ENCODE measurements around the gene DCST2. TPM values are rescaled to one million over a fixed set of nuclear protein-coding genes. Genes with fewer than 3 reads are reported as not detected.
A peak's percentile ranks its signal among the peaks of the same experiment; 100 is the strongest.

DCST2 gene
- polyA plus RNA-seq, 3 donors, result 1.3 to 3.2 (median 2.1) TPM

DNA sequence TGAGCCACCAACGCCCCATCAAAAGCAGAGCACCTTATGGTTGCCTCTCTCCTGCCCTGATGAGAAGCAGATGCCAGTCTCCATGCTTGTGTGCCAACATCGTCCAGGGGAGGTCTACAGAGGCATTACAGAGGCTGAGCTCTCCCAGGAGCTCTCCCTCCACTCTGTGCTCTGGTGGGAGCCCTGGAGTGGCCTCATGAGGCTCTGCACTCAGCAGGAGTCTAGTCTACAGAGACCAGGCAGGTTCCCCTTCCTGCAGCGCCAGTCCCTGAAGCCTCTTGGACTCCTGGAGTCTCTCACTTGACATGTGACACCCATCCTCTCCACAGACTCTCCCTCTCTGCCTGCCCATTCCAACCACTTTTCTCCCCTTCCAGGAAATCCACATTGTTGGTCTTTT lies 3.5 kb upstream of the DCST2 start:
- DNase-seq (ENCODE audit: extremely low read depth in 1 of 11, low read depth in 9 of 11, low spot score in 4 of 11), result no peak

DNA sequence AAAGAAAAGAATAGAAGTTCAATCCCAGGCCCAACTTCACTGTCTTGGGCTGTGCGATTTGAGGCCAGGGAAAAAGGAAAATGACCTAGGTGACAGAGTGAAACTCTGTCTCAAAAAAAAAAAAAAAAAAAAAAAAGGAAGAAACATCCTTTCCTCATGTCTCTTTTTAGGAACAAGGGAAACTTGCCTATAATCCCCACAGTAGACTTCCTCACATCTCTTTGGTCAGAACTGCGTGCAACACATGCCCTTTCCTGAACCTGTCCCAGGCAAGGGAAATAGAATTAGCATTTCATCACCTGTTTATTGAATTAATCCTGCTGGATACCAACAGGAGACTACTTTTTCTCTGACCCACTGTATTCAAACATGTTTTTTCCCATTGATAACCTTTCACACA lies 2.4 kb upstream of the DCST2 start:
- DNase-seq (ENCODE audit: extremely low read depth in 1 of 11, low read depth in 9 of 11, low spot score in 4 of 11), result no peak

DNA sequence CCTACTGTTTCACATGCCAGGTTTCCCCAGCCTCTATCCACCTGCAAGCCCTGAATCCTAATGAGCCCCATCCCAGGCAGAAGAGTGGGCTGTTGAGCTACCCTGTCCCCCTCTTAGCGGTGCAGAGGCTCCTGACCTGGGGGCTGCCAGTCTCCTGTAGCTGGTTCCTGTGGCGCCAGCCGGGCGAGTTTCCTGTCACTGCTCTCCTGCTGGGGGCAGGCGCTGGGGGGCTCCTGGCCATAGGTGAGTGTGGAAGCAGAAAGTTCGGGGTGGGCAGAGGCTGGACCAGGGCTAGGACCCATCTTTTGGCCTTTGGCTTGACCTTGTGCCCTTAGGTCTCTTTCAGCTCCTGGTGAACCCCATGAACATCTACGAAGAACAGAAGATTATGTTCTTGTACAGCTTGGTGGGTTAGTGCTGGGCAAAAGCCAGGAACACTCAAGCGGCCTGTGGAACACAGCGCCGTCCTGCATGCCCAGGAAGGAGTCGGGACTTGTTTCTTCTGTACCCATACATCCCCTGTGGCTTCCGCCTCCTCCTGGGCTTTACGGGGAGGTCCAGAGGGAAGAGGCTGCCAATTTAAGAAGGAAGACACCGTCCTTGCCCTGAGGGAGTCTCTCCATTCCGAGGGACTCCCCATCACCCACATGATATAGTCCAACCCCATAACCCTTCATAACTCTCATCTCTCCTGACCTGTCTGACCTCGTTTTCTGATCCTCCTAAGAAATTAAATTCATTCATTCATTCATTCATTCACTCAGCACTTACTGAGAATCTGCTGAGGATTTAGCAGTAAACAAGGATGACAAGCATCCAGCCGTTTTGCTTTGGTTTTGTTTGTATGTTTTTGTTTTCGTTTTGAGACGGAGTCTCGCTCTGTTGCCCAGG lies 982 bp upstream of the DCST2 start:
- DNase-seq (ENCODE audit: extremely low read depth in 1 of 11, low read depth in 9 of 11, low spot score in 4 of 11), result no peak

DNA sequence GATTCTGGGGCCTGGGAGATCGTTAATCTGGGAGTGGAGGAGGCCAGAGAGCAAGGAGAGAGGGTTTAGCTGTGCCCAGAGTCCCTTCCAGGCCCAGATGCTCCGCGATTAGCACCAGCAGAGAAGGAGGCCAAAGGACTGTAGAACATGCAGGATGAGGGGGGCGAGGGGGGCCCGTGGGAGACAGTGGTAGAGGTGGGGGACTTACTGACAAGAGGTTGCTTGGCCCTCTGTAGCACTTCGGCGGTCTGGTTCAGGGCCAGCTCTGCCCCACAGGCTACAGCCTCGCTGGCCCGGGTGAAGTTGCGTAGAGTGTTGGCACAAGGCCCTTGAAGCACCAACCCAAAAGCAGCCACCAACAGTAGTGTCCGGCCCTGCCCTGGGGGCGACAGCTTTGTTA lies 695 bp downstream of the DCST2 start:
- DNase-seq (ENCODE audit: extremely low read depth in 1 of 11, low read depth in 9 of 11, low spot score in 4 of 11), result no peak

DNA sequence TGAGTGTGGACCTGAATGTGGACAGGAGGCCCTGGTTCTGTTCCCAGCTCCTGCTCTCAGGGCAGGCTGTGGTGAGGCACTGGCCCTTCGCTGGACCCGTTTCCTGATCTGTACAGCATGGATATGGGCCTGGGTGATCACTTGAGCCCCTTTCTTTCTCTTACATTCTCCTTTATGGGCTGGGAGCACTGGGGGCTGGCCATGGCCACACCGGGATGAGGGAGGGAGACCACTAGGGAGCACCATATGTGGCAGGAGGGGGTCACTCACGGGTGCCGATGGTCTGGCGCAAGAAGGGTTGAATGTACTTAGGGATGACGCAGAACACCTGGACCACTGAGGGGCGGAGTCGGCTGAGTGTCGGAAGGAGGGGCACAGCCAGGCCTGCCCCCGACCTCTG lies 2.7 kb downstream of the DCST2 start:
- DNase-seq (ENCODE audit: extremely low read depth in 1 of 11, low read depth in 9 of 11, low spot score in 4 of 11), result no peak

DNA sequence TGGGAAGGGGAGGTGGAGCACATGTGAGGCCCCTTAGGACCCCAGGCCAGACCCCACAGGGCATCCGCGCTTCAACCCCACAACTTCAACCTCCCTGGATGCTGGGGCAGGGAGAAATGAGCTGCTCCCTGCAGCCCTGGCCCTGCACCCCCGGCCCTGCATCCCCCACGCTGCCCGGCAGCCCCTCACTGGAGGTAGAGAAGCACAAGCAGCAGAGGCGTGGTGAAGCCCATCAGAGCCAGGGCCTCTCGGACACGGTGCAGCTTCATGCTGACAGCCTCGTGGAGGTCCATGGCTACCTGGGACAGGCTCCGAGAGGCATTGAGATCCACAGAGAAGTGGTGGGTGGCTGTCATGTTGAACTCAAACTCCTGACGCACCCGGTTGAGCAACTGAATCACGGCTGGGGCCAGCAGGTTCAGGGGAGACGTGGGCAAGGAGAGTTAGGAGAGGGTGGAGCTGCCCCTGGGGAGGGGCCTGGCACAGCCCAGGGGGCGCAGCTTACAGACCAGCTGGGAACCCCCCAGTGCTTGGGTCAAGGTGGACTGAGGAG lies 3.3 kb downstream of the DCST2 start:
- no peak for DNase-seq (ENCODE audit: extremely low read depth in 1 of 11, low read depth in 9 of 11, low spot score in 4 of 11)

DNA sequence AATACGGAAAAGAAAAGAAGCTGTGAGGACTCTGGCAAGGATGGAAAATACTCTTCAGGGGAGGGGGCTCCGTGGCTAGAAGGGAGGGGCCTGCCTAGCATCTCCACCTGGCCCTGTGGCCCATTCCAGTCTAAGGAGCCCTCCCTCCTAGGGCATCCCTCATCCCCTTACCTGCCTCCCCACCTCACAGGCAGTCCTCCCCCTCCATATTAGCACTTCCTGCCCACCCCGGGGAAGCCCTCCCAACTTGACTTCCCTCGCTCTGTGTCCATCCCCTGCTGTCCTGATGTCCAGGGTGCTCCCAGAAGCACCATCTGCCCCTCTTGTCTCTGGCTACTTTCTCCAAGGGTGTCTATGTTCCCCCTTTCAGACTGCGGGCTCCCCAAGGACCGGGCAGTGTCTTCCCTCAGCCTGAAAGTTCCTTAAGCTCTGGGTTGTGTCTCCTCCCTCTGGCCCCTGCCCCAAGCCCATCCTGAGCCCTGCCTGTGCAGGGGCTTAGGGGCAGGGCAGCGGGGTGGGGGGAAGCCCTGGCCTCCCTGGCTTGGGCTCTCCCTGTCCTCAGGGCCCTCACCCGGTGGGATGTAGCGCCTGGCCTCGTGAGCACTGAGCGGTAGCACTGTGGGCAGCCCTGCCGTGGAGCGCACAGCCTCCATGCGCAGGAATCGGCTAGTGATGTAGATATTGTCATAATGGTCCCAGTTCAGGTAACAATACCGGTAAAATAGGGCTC lies 3.9 kb downstream of the DCST2 start:
- no peak for DNase-seq (ENCODE audit: extremely low read depth in 1 of 11, low read depth in 9 of 11, low spot score in 4 of 11)

DNA sequence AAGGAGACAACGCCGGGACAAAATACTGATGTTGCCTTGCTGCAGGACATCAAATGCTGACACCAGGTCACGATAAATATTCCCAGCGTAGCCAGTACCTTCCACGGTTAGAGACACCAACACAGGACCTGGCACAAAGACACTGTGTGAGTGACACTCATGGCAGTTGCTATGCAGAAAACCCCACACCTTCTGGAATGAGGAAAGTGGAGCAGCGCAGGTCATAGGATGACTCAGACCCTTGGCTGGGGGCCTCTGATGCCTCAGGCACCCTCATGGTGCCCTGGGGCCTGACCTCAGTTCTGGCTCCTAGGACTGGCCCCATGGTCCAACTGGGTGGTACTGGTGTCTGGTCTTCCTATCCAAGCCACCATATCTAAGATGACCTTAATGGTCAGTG lies 7.0 kb downstream of the DCST2 start:
- no peak for DNase-seq (ENCODE audit: extremely low read depth in 1 of 11, low read depth in 9 of 11, low spot score in 4 of 11)

DNA sequence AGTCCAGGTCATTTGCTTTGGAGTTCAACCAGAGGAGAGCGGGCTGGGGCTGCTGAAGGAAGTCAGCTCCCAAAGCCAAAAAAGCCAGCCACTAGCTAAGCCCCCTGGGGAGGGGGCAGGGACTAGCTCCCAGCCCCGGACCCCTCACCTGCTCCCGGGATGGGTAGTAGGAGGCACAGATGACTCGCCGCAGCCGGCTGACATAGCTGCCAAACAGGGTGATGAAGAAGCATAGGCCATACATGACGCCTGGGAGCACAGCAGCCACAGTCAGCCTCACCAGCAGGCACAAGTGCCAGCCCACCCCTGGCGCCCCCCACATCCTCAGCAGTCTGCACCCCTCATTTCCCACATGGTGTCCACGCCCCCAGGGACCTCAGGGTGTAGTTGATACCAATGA lies 7.4 kb downstream of the DCST2 start:
- no peak for DNase-seq (ENCODE audit: extremely low read depth in 1 of 11, low read depth in 9 of 11, low spot score in 4 of 11)

DNA sequence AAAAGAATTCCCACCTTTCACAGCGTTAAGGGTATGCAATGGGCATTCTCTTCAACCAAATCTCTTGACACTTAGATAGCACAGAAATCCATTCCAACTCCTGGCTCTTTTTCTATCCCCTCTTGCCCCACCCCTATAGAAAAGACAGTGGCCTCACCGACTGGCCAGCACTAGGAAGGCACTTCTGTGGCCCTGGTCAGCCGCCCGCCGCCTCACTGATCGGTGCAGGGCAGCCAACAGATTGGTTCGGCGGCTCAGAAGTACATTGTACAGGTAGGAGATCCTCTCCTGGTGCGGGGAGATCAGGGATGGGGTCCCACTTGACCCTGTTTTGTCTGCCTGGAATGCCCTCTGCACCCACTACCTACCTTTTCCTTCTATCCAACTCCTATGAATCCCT lies 9.3 kb downstream of the DCST2 start:
- no peak for DNase-seq (ENCODE audit: extremely low read depth in 1 of 11, low read depth in 9 of 11, low spot score in 4 of 11)

DNA sequence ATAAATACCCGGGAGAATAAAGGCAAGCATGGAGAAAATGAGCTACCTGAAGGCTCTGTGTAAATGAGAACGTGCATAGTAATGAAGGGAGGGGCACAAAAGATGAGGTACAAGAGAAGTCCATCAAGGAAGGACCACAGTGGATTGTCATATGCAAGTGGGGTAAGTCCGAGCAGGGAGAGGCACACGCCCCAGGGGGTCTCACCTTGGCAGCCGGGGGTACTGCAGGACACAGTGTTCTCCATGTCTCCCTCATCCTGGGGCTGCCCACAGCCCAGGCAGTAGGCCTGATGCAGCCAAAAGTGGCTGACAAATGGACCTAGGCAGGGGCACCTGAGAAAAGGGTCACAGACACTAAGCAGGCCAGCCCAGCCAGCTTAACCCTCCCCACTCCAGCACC lies 10.0 kb downstream of the DCST2 start:
- DNase-seq (ENCODE audit: extremely low read depth in 1 of 11, low read depth in 9 of 11, low spot score in 4 of 11), result no peak

DNA sequence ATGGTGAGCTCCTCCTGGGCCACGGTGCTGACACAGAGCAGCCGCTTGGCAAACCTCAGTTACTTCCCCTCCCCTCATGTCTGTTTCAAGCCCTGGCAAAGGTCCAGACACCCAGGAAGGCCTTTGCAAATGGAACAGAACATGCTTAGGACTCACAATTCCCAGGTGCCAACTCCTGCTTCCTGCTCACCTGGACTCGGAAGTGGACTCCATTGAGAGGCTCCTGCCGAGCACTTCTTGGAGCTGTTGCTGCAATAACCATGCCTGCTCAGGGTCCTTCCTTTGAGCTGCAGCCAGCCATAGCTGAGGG lies 10.7 kb downstream of the DCST2 start:
- no peak for DNase-seq (ENCODE audit: extremely low read depth in 1 of 11, low read depth in 9 of 11, low spot score in 4 of 11)

DNA sequence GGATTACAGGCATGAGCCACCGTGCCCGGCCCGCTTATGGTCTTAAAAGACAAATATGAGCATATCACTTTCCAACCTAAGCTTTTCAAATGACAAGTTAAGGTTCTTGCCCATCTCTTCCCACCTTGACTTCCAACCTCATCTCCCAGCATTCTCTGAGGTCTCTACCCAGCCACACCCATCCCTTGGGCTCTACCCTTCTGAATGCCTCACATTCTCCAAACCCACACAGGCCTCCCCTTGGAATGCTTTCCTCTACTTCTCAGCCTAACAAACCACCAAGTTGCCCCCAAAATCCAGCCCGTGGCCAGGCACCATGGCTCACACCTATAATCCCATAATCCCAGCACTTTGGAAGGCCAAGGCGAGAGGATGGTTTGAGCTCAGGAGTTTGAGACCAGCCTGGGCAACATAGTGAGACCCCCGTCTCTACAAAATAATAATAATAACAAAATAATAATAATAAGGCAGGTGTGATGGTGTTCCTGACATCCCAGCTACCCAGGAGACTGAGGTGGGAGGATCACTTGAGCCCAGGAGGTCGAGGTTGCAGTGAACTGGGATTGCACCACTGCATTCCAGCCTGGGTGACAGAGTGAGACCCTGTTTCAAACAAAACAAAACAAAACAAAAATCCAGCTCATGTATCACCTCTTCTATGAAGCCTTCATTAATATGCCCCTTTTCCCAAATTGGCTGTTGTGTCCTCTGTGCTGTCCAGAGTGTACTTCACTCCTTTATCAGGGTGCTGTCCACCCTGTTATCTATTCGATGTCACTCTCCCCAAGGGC lies 11.2 kb downstream of the DCST2 start:
- DNase-seq (ENCODE audit: extremely low read depth in 1 of 11, low read depth in 9 of 11, low spot score in 4 of 11), result no peak

DNA sequence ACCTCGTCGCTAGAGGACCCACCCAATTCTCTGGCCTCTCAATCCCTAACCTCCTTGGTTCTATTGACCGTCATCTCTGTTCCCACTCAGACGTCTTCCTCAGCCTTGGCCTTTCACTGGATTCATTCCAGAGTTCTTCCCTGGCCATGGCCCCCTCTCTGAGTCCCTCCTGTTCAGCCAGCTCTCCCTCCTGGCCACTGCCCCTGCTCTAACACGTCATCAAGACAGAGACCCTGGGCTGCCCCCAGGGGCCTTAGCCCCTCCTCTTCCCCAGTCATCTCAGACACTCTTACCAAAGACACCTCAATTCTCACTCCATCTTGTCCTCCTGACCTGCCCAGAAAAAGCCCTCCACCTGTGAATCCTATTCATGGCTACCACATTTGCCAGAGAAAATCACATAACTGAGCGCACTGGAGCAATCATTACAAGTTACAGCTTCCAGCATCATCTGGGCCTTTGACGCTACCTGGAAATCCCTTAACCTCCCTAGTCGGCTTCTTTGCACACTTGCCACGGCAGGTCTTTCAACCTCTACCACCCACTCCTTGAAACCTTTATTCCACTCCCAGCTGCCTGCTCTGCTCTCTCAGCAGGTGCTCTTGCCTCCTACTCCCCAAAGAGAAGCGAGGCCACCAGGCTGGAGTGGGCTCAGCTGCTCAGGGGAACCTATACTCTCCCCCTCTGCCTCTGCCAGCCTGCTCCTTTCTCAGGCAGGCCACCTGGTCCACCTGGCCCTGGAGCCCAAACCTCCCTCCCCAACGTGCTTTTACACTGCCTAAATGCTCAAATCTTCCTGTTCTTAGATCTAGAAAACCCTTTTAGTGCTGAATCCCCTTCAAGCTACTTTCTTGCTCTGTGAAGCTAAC lies 14.0 kb downstream of the DCST2 start:
- no peak for DNase-seq (ENCODE audit: extremely low read depth in 1 of 11, low read depth in 9 of 11, low spot score in 4 of 11)

DNA sequence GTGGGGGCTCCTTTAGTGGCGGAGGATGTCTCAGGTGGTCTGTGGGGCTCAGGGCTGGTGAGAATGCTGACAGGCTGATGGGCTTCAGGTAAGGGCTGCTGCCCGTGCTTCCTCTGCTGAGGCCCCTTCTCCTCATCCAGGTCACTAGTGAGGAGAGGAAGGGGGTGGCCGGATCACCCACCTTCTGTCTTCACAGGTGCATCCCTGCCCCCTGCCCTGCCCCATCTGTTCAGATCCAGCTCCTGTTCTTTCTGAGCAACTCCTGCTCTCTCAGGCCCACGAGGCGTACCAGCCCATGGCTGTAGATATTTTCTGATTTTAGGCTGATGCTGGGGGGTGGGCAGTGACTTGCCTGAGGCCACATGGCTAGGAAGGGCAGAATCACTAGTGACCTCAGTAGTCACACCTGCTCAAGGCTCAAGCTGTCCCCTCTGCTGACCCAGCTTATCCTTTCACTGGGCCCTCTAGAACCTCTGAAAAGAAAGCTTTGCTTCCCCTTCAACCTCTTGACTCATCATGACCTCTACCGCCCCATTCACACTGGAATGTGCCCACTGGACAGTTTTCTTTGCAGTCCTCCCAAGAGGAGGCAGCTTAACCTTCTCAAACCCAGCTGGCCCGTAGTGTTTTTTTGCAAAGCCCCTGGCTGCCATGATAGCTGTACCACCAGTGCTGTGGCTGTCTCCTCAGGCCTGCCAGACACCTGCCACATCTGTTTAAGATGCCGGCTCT lies 14.8 kb downstream of the DCST2 start:
- no peak for DNase-seq (ENCODE audit: extremely low read depth in 1 of 11, low read depth in 9 of 11, low spot score in 4 of 11)

DNA sequence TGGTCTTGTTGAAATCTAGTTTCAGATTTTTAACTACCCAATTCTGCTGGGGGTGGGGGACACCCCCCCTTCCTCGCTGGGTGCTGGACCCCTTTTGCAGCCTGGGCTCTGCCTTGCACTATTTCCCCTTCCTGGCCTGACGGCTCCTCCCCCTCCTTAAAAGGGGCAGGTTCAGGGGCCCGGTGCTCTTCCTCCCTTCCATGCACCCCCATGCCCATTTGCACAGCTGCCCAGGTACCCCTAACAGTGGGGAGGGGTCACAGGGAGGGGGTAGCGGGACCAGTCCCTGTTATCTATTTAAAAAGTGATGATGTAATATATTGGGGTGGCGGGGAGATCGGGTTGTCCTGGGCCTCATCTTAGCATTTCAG lies 15.7 kb downstream of the DCST2 start:
- DNase-seq (ENCODE audit: extremely low read depth in 1 of 11, low read depth in 9 of 11, low spot score in 4 of 11), result no peak

DNA sequence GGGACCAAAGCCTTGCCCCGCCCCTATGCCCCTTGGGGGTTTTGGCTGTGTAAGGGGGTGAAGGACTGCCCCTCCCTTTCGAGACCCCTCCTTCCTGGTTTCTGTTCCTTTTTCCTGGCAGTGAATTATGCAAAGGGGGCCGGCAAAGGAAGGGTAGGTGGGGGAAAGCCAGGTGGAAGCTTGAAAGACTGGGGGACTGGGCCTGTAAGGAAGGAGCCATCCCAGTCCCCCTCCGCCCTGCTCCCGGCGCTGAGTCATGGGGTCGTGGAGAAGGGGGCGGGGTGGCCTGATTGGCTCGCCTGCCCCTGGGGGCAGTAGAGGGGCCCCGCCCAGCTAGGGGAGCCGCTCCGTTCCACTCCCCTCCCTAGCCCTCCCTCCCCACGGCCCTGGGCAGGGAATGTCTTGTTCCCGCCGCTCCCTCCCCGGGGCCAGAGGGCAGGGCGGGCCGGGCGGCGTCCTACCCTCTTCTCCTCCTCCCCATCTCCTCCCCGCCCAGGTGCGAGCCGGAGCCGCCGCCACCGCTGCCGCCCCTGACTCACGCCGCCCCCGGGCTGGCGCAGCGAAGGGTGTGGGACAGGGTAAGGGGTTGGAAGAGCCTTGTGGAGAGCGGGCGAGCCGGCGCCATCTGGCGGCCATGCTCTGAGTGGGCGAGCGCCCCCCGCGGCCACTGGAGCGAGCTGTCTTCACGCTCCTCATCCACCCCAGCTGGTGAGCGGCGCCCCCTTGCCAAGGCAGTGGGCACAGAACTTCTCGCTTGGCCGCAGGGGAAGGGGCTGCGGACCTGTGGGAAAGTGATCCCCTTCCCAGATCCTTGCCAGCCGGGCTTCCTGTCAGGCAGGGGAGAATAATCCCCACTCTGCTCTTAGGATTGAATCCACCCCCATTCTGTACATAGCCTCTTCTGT lies 16.3 kb downstream of the DCST2 start:
- peak in 6 of 11 donors; percentile 81 to 85 (median 83) for DNase-seq (ENCODE audit: extremely low read depth in 1 of 11, low read depth in 9 of 11, low spot score in 4 of 11)
